Right renal pelvis (tissue), 4 donors: ENCODE data around the gene DHRS12. TPM values are rescaled to one million over a fixed set of nuclear protein-coding genes. Genes with fewer than 3 reads are reported as not detected.

Experiments used
- DNase-seq, 4 donors: peaks; one replicate each; pipeline ENCODE4 v3.0.0-alpha.2; 2013; ENCODE audit warnings: low read depth in 4 of 4, low spot score in 3 of 4, missing footprints in 1 of 4
- polyA plus RNA-seq, 4 donors: library from polyadenylated mRNA; unstranded; fragments of 120-200 nt; gene quantifications; one replicate each; pipeline ENCODE4 v1.2.1, GENCODE V29; 2013; ENCODE audit not compliant: insufficient read length in 4 of 4

DHRS12 gene, protein sequence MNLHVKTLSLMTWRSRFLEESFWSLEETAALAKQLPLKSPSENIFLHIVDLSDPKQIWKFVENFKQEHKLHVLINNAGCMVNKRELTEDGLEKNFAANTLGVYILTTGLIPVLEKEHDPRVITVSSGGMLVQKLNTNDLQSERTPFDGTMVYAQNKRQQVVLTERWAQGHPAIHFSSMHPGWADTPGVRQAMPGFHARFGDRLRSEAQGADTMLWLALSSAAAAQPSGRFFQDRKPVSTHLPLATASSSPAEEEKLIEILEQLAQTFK
- 10 to 100 TPM; 19.3 to 22.7 (median 22.2) TPM for polyA plus RNA-seq

DNA sequence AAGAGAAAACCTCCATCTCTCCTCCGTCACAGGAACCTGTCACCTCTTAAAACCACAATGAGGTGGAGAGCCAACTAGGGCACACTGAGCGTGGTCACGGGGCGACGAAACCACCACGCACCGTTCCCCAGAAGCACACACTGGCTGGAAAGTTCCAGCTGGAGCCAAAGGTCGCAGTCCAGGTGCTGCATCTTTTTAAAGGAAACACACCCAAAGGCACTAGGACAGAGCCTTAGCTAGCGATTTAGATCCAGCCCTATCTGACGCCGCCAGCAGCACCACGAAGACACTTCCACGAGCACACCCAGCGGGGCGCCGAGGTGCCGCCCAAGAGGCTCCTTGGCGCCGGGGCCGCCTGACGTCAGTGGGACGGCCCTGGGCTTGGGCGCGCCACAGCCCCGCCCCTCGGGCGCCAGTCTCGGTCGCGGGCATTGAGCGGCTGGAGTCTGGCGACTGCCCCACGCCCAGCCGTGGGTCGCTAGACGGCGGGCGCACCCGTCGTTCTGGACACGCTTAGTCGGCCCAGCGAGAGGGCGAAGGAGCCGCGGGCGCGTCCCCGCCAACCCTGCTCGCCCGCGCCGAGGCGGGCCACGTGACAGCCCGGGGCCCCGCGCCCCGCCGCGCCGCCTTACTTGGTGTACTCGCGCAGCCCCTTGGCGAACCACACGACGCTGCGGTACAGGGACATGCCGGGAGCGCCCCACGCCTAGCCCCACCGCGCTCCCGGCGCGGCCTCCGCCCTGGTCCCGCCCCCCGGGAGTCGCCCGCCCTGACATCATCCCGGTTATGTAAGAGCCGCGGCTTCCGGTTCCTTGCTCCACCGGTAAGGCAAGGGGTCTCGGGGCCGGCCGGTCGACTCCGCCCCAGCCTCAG, at the start of gene DHRS12:
DHRS12 (minus strand) TSS at position 742 of the 873 bp plus-strand sequence. CDS start 4,504 bp downstream, outside the sequence.
- peak; percentile 71 to 74 (median 74) for DNase-seq

DNA sequence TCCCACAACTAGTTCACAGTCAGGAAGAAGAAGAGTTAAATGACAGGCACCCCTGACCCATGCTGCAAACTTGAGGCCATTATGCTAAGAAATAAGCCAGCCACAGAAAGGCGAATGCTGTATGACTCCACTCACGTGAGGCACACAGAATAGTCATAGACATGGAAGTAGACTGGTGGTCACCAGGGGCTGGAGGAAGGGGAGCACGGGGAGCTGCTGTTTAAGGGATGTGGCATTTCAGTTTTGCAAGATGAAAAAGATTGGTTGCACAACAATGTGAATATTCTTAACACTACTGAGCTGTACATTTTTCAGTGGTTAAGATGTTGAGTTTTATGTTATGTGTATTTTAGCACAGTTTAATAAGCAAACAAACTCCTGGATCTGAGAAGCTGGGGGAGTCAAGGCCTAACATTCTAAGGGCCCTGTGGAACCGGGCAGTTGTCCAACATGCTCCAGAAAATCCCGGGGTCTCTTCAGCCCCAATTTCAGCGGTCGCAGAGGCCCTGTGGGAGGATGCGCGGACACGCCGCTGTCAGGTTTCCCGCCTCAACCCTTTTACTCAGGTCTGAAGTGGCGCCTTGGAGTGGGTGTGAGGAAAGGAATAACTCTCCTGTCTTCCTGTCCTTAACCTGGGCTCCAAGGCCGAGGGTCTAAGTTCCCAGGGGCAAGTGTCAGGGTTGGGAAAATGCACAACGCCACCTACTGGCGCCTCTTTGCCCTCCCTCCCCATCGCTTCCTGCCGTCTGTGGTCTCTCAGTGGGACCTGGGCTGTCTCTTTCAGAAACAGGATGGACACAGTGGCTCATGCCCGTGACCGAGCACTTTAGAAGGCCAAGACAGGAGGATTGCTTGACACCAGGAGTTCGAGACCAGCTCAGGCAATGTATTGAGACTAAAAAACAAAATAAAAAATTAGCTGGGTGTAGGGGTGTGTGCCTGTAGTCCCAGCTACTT, 45.5 kb upstream of the DHRS12 start:
- DNase-seq, result no peak

DNA sequence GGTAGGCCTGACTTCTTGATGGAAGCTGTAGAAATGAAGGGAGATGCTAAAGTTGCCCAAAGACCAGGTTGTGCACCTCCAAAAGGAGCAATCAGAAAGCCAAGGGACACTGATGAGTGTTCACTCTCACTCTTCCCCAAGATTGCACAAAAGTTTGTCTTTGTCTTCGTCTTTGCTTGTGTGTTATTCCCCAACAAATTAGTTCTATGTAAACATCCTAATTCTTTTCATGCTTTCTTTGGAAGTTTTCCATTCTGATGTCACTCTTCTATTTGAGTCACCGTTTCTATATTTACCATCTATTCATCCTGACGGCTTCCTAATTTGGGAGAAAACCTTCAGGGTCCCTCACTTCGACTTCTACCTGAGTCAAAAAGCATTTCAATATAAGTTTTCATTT, 44.7 kb upstream of the DHRS12 start:
- no peak for DNase-seq

- DNase-seq, result no peak
Observed at GRCh38 chr13:51846756-51847155, 42.8 kb upstream of the DHRS12 start.

DNA sequence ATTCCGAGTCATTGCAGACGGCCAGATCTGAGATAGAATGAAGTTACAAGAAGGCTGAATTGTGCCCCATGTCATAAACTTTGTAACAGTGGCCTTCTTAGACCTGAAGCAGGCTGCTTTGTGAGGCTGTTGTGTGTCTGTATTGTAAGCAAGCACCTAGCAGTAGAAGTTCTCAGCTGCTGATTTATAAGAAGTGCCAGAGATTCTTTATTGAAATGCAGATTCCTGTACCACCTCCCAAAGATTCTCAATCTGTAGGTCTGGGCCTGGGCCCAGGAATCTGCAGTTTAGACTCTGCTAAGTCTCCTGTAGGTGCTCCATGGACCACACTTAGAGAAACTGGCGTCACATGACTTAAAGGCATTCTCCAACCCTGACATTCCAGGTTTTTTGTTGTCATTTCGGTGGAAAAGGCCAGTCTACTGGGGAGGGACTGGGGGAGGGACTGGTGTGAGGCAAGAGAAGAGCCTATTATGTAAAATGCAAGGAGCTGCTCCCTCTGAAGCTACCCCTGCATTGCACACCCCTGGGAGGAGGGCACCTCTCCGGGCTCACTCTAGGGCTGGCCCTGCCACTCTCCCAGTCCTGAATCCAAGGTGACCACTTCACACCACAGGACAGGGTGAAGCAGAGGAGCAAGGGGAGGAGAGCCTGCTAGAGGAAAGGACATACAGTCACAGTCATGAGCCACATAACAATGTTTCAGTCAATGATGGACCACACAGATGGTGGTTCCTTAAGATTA, 41.8 kb upstream of the DHRS12 start:
- no peak for DNase-seq

DNA sequence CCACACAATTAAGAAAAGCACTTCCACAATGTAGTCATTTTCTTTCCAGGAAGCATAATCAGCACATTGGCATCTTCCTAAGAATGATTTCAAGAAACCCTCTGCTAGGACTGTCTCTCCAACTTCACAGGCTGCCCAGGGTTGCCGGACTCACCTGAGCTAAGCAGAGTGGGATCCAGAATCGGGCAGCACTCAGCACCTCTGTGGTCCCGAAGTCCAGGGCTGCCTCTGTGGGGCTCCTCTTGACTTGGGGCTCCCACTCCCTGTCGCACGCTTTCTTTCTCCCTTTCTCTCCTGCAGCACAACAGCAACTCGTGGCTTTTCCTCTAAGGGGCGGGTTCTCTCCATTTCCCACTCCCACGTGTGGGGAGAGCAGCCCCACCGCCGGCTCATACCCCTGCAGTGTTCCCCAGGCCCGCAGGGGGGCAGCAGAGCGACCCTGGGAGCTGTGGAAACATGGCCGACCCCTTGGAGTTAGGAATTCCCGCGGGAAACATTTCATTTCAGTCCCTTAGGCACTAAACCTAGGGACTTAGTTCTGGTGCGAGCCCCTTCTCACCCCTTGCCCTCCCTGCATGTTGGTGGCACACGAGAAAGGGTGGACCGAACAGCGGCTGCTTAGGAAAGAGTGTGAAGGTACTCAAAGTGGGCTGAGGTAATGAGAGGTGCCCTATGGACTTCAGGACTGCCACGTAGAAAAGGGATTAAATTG, 41.1 kb upstream of the DHRS12 start, which contains the start of gene TMEM272:
TMEM272 (minus strand) TSS at position 316 of the 712 bp plus-strand sequence. CDS start 6,647 bp downstream, outside the sequence.
- peak; percentile 7 to 22 (median 18) for DNase-seq

GRCh38 chr13:51843529-51843928, 39.6 kb upstream of the DHRS12 start:
- no peak for DNase-seq

DNA sequence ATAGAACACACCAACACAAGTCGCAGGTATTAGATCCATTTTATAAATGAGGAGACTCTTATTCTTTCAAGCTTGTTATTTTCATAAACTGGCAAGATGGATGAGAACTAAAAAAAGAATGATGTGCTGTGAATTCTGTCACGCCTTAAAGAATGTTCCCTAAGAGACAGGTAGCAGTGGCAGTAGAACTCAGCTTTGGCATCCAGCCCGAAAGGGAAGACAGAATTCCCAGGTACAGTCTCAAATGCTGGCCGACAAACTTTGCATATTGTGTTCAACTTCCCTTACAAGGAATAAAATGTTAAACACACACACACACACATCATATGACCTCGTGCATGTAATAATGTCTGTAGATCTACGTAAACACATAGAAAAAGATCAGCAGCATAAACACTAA, 37.8 kb upstream of the DHRS12 start:
- DNase-seq, result no peak

- DNase-seq, result no peak
Observed at GRCh38 chr13:51840917-51841316, 37.0 kb upstream of the DHRS12 start.

DNA sequence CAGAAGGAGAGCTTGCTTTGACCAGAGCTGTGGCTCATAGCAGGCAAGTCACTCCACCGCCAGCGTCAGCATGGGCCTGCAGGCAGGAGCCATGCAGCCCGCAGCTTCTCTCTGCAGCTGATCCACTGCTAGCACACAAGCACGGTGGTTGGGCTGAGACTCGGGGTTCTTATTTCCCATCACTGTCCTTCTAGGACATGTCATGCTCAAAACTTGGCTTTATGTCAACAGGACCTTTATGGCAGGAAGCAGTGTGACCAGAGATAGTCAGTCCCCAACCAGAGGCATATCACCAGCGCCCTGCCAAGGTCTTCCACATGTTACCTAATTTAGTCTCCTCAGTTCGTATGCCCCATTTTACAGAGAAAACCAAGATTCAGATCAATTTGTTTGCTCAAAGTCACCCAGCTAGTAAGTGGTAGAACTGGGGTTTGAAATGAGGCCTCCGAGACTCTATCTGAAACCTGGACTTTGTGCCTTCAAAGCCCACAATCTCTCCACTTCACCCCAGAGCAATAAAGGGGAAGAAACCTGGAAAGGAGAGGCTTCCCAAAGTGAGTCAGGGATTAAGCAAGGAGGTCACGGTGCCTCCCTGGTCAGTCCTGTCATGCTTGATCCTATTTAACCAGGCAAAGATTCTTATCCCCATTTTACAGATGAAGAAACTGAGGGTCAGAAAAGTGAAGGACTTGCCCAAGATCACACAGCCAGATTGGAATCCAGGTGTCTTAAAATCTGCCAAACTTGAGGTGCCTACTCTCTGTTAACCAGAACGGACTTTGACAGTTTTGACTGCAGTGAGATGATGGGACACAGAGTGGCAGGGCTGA, 36.0 kb upstream of the DHRS12 start:
- no peak for DNase-seq

DNA sequence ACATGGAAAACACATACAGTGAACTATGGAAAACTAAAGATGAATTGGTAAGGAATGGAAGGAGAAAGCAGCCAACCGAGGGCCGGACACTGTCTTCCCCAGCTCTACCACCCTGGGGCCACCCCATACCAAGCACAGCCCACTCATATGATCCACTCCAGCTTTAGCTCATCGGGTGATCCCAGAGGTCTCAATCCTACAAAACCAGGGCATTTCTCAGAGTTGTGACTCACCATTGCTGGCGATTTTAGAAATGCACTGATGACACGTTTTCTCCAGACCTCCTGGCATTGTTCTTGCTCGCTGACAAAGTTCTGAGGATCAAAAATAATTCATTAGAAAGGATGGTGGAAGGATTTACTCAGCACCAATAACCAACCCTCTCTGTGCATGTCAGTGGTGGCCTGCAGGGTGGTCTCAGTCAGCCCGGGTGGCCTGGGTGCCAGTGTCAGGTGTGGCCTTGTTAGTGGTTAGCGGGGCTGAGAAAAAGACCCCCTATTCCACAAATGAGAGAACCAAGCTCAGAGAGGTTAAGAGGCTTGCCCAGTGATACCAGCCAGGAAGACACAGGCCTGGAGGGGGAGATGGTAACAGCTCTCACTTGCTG, 34.4 kb upstream of the DHRS12 start:
- DNase-seq, result no peak

GRCh38 chr13:51837016-51837415, 33.1 kb upstream of the DHRS12 start:
- DNase-seq, result no peak

DNA sequence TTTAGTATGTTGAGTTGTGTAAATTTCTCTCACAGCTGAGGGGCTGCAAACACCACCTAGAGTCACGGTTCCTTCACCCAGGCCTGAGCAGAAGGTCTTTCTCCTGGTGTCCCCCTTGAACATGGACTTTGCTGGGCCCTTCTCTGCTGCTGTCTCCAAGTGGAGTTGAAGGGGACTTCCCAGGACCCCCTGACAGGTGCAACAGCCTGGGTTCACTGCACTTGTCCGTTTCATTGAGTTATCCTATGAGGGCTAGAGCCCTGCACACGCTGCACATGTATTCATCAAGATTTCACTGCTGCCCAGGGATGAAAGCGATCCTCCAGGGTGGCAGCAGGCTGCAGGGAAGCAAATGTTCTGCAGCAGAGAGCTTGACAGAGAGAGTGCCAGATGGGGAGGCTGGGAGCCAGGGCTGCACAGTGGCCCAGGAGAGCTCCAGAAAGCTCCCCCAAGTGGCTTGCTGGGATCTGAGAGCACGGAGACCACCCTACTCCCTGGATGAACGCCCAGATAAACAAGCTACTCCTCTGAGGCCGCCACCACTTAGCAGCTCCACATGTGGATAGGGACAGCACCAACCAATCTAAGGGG, 30.7 kb upstream of the DHRS12 start:
- DNase-seq, result no peak

GRCh38 chr13:51833980-51834379, 30.0 kb upstream of the DHRS12 start:
- DNase-seq, result no peak

- DNase-seq, result no peak
Observed at GRCh38 chr13:51832471-51833152, 28.6 kb upstream of the DHRS12 start.

- no peak for DNase-seq
Observed at GRCh38 chr13:51831519-51831918, 27.6 kb upstream of the DHRS12 start.

GRCh38 chr13:51829568-51829899, 25.6 kb upstream of the DHRS12 start:
- DNase-seq, result no peak
